Smooth muscle cell (in vitro differentiated cells): ENCODE data around the gene PCSK5. TPM values are rescaled to one million over a fixed set of nuclear protein-coding genes. Genes with fewer than 3 reads are reported as not detected.

ENCODE experiments used
- DNase-seq: peaks from one replicate; lab custom pipeline; 2025; ENCODE audit not compliant: unreplicated experiment; lab: John Stamatoyannopoulos, UW
- H2AFZ ChIP-seq: fragments of 200-600 bp; sonication (generic); 2 replicates; pipeline ENCODE4 v1.6.0; 2016; ENCODE audit warnings: antibody characterized with exemption, low read depth, mild to moderate bottlenecking
- H3F3A ChIP-seq: fragments of 200-600 bp; sonication (generic); 2 replicates; pipeline ENCODE4 v1.6.0; 2017; ENCODE audit warnings: antibody characterized with exemption, low read depth
- H3K27ac ChIP-seq: fragments of 200-600 bp; sonication (generic); 2 replicates; pipeline ENCODE4 v1.5.1; 2016; ENCODE audit warnings: low read depth, mild to moderate bottlenecking
- H3K27me3 ChIP-seq: fragments of 200-600 bp; sonication (generic); 2 replicates; pipeline ENCODE4 v1.6.1; 2016; ENCODE audit warnings: low read depth, mild to moderate bottlenecking
- H3K36me3 ChIP-seq: fragments of 200-600 bp; sonication (generic); 2 replicates; pipeline ENCODE4 v1.5.1; 2016; ENCODE audit warnings: low read depth
- H3K4me1 ChIP-seq: fragments of 200-600 bp; sonication (generic); 2 replicates; pipeline ENCODE4 v1.5.1; 2016; ENCODE audit warnings: low read depth
- H3K4me2 ChIP-seq: fragments of 200-600 bp; sonication (generic); 2 replicates; pipeline ENCODE4 v1.6.0; 2016; ENCODE audit warnings: mild to moderate bottlenecking
- H3K4me3 ChIP-seq: fragments of 200-600 bp; sonication (generic); 2 replicates; pipeline ENCODE4 v1.5.1; 2016; ENCODE audit warnings: mild to moderate bottlenecking
- H3K79me2 ChIP-seq: fragments of 200-600 bp; sonication (generic); 2 replicates; pipeline ENCODE4 v1.6.0; 2016; ENCODE audit warnings: low read depth, mild to moderate bottlenecking
- H3K9ac ChIP-seq: fragments of 200-600 bp; sonication (generic); 2 replicates; pipeline ENCODE4 v1.6.0; 2016; ENCODE audit warnings: low read depth
- H3K9me3 ChIP-seq: fragments of 200-600 bp; sonication (generic); replicated peaks from 2 replicates; pipeline ENCODE4 v1.5.1; 2016; ENCODE audit warnings: low read depth
- H4K20me1 ChIP-seq: fragments of 200-600 bp; sonication (generic); 2 replicates; pipeline ENCODE4 v1.6.0; 2016; ENCODE audit warnings: low read depth
- CTCF ChIP-seq: fragments of 200-600 bp; sonication (generic); IDR thresholded peaks from 2 replicates; pipeline ENCODE4 v1.5.1; 2017; ENCODE audit warnings: borderline replicate concordance, mild to moderate bottlenecking, antibody characterized with exemption; ENCODE audit not compliant: insufficient read depth, poor library complexity, severe bottlenecking
- WGBS: methylation state at CpG from one replicate; pipeline ENCODE4 v1.1.7; 2016; ENCODE audit warnings: low lambda C conversion rate; 5-methylcytosine and 5-hydroxymethylcytosine counted together
- polyA plus RNA-seq: library from polyadenylated mRNA; unstranded; fragments of >200 nt; fragmentation: Nextera tagmentation; extraction: Ambion mirVana; gene quantifications from 2 replicates; pipeline ENCODE4 v1.2.1, GENCODE V29; 2016
- total RNA-seq: library from RNA; depleted of rRNA; stranded (reverse); fragments of >200 nt; gene quantifications from 2 replicates; pipeline ENCODE4 v1.2.3, GENCODE V29; 2014

Gene PCSK5
- total and polyA plus RNA-seq, 2 experiments from 2014 or later: 2.3 to 2.8 TPM

- H3K9ac ChIP-seq: no peak overlapping the region
- no peaks in the 10 kb centered on the region for H3F3A ChIP-seq
- peaks cover 8% of the 10 kb centered on the region for H3K27me3 ChIP-seq
- no peak for DNase-seq
- H3K4me3 ChIP-seq: no peak overlapping the region
- H3K36me3 ChIP-seq: no peaks in the 10 kb centered on the region
- no peaks in the 10 kb centered on the region for H3K79me2 ChIP-seq
- no peaks in the 10 kb centered on the region for H3K9me3 ChIP-seq
- no peak overlapping the region for H3K4me2 ChIP-seq
- H3K27ac ChIP-seq: no peak overlapping the region
- no peaks in the 10 kb centered on the region for H3K4me1 ChIP-seq
- H2AFZ ChIP-seq: no peak overlapping the region
- no peak for TF ChIP-seq CTCF
- no peaks in the 10 kb centered on the region for H4K20me1 ChIP-seq
Observed at GRCh38 chr9:75904364-75904763, 13.9 kb downstream of the PCSK5 start.

- no peak overlapping the region for H3K4me3 ChIP-seq
- H3K4me1 ChIP-seq: no peaks in the 10 kb centered on the region
- no peaks in the 10 kb centered on the region for H4K20me1 ChIP-seq
- H3K27me3 ChIP-seq: no peaks in the 10 kb centered on the region
- no peaks in the 10 kb centered on the region for H3K9me3 ChIP-seq
- H2AFZ ChIP-seq: no peak overlapping the region
- H3K4me2 ChIP-seq: no peak overlapping the region
- no peak overlapping the region for H3K9ac ChIP-seq
- no peak for TF ChIP-seq CTCF
- DNase-seq: no peak
- H3F3A ChIP-seq: no peaks in the 10 kb centered on the region
- no peak overlapping the region for H3K27ac ChIP-seq
- H3K36me3 ChIP-seq: no peaks in the 10 kb centered on the region
- WGBS: 94% methylated on average over 1 of the region's 1 CpG
- H3K79me2 ChIP-seq: no peaks in the 10 kb centered on the region
Observed at GRCh38 chr9:75906531-75906930, 16.1 kb downstream of the PCSK5 start.

- 49% methylated on average over 3 of the region's 3 CpGs for WGBS
- no peak overlapping the region for H3K4me3 ChIP-seq
- DNase-seq: no peak
- no peaks in the 10 kb centered on the region for H3K9me3 ChIP-seq
- TF ChIP-seq CTCF: no peak
- no peak overlapping the region for H3K27ac ChIP-seq
- H3K9ac ChIP-seq: no peak overlapping the region
- H3F3A ChIP-seq: no peaks in the 10 kb centered on the region
- no peak overlapping the region for H3K4me2 ChIP-seq
- H3K4me1 ChIP-seq: no peaks in the 10 kb centered on the region
- no peaks in the 10 kb centered on the region for H3K36me3 ChIP-seq
- no peaks in the 10 kb centered on the region for H3K79me2 ChIP-seq
- H4K20me1 ChIP-seq: no peaks in the 10 kb centered on the region
- no peaks in the 10 kb centered on the region for H3K27me3 ChIP-seq
- H2AFZ ChIP-seq: no peak overlapping the region
Observed at GRCh38 chr9:75907329-75907728, 16.9 kb downstream of the PCSK5 start.

GRCh38 chr9:75907923-75908322 lies 17.4 kb downstream of the PCSK5 start:
- Histone ChIP-seq H3K9ac (no peak overlapping the region), H2AFZ (no peak overlapping the region), H3K79me2 (no peaks in the 10 kb centered on the region), H3K27ac (no peak overlapping the region), H3F3A (no peaks in the 10 kb centered on the region), H3K27me3 (no peaks in the 10 kb centered on the region), H3K4me2 (no peak overlapping the region), H3K9me3 (no peaks in the 10 kb centered on the region), H3K36me3 (no peaks in the 10 kb centered on the region), H4K20me1 (no peaks in the 10 kb centered on the region), H3K4me1 (no peaks in the 10 kb centered on the region), H3K4me3 (no peak overlapping the region)
- 88% methylated on average over 1 of the region's 1 CpG for WGBS
- DNase-seq: no peak
- TF ChIP-seq CTCF: no peak
